Stimulated activated CD4-positive, alpha-beta T cell treated with anti-CD3 and anti-CD28 coated beads, Interleukin-12 subunit alpha, Interleukin-12 subunit beta, amount 100 ng/mL, for 48 hours (primary cell): ENCODE data around the gene CORO6.

ENCODE experiments used
- DNase-seq, 3 donors: peaks; one replicate each; pipeline ENCODE4 v3.0.0-alpha.2; 2020; ENCODE audit warnings: low read depth in 2 of 3, low spot score in 1 of 3

The CORO6 gene

GRCh38 chr17:29578626-29579485 is 43.9 kb downstream of the CORO6 start:
- no peak for DNase-seq

DNA sequence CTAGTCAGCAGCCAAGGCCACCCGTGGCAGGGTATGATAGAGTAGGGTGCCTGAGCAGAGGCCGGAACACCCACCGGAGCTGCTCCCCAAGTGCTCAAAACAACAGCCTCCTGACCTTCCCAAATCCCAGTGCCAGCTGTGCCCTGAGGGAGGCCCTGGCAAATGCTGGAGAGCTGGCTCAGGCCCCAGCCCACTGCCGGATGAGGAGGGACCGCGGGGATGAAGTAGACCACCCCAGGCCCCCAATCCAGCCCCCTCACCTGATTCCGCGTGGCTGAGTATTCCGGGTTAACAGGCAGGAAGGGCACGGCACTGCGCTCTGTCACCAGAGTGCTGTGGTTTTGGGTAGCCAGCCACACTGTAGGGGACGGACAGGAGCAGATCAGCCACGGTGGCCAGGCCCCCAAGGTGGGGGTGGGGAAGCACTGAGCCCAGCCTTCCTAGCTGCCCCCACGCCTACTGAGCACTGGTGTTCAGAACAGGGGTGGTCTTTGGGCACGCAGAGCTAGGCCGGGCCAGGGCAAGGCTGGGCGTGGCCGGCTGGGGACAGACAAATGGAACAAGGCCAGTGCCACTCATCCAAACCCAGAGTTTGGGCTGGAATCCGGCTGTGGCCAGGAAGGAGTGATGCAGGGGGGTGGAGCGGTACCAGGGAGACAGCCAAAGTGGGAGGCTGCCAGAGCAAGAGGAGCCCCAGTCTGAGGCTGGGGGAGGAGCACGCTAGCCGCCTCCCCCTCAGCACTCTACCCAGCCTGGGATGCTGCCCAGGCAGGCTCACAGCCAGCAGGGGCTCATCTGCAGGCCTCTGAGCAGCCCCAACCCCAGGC is 45.1 kb downstream of the CORO6 start:
- DNase-seq: no peak

DNA sequence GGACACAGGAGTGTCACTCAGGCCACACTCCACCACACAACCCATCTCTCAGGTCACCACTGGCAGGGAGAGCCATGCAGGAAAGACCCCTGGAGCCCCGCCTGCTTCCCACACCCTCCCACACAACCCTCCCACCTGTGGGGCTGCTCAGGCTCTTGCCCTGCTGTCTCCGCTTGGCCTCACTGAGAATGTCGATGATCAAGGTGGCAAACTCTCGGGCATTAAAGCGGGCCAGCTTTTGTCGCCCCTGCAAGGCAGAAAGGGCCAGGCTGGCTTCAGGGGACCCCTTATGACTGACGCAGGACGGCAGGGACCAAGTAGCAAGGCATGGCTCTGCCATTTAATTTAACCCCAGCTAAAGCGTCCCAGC is 45.7 kb downstream of the CORO6 start:
- no peak for DNase-seq

- no peak for DNase-seq
Measured at GRCh38 chr17:29576214-29577000, 46.3 kb downstream of the CORO6 start.

DNA sequence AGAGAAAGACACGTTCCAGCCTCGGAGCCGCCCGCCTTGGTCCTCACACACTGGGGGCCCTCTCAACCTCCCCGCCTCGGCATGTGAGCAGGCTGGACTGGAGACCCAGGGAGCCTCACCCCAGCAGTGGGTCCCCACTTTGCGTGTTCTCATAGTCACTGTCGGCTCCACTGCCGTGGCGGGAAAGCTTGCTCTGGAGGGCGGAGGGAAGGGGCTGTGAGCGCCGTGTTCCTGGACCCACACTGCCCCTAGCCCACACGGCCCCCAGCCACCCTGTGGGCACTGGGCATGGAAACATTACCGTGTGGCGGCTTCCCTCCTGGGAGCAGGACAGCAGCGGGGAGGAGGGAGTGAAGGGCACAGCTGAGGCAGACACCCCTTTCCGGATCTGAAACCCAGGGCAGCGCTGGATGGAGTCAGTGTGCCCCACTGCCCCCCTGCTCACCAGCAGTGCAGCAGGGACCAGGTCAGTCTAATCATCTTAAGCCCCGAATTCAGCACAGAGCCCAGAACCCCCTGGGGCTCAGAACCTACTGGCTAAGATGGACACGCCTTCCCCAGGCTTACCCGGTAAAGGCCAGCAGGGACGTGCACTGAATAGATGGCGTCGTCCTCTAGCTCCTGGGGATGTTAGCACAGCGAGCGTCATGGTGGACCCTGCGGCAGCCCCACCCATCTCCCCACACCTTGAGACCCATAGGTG is 47.0 kb downstream of the CORO6 start:
- DNase-seq: no peak

- no peak for DNase-seq
Measured at GRCh38 chr17:29574732-29575510, 47.8 kb downstream of the CORO6 start.

- DNase-seq: no peak
Measured at GRCh38 chr17:29573871-29574731, 48.6 kb downstream of the CORO6 start.

- DNase-seq: no peak
Measured at GRCh38 chr17:29573558-29573869, 49.2 kb downstream of the CORO6 start.

DNA sequence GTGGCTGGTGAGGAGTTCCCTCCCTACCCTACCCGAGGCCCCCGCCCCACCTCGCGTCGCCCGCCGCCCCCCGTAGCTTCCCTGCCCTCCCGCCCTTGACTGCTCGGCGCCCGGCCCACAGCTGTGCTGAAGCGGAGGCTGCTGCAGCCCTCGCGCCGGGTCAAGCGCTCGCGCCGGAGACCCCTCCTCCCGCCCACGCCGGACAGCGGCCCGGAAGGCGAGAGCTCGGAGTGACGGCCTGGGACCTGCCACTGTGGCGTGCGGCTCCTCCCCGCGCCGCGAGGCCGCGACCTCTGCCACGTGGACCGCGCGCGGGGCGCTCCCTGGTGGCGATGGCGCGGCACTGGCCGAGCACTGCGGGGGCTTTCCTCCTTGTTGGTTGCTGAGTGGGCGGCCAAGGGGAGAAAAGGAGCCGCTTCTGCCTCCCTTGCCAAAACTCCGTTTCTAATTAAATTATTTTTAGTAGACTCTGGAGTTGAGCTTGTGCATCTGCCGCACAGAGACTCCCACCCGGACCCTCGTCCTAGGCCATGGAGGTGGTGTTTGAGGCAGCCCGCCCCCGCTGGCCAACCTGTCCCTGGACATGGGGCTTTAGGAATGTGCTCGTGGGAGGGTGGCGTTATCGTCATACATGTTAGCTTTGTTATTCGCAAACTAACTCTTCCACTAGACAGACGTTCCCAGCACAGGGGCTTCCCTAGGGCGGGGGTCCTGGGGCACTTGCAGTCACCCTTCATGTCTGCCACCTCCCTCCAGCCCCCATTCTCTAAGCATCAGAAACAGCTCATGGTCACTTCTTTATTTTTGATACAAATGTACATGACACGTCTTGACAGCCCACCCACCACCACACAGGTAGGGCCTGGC is 49.8 kb downstream of the CORO6 start:
- DNase-seq: no peak

DNA sequence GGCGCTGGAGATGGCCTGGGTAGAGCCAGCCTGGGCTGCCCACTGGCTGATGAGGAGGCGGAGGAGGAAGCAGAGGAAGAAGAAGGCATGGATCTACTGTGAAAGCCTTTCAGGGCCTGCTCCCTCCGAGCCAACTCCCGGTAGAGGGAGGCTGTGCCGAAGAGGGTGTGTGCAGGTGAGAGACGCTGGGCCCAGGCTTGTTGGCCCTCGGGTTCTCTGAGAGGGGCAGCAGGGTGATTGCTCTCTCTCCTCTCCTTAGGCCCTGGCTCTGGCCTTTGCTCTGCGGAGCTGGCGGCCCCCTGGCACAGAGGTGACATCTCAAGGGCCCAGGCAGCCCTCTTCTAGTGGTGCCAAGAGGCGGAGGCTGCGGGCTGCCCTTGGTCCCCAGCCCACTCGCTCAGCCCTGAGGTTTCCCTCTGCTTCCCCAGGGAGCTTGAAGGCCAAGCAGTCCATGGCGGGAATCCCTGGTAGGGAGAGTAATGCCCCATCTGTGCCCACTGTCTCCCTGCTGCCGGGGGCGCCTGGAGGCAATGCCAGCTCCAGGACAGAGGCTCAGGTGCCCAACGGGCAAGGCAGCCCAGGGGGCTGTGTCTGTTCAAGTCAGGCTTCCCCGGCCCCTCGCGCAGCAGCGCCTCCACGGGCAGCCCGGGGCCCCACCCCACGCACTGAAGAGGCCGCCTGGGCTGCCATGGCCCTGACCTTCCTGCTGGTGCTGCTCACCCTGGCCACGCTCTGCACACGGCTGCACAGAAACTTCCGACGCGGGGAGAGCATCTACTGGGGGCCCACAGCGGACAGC is 50.6 kb downstream of the CORO6 start:
- DNase-seq: no peak

DNA sequence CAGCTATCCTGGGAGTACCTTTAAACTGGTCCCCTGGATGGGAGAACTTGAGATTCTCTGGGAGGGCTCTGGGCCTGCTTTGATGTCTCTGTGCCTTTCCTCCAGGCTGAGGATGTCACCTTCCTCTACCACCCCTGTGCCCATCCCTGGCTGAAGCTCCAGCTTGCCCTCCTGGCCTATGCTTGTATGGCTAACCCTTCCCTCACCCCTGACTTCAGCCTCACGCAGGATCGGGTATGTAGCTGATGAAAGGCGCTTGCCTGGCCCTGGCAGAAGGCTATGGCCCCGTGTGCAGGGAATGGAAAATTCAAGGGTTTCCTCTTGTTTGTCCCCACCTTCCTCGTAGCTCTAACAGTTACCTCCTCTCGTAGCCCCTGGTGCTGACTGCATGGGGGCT is 51.2 kb downstream of the CORO6 start:
- no peak for DNase-seq

GRCh38 chr17:29570521-29570920 is 52.2 kb downstream of the CORO6 start:
- no peak for DNase-seq

DNA sequence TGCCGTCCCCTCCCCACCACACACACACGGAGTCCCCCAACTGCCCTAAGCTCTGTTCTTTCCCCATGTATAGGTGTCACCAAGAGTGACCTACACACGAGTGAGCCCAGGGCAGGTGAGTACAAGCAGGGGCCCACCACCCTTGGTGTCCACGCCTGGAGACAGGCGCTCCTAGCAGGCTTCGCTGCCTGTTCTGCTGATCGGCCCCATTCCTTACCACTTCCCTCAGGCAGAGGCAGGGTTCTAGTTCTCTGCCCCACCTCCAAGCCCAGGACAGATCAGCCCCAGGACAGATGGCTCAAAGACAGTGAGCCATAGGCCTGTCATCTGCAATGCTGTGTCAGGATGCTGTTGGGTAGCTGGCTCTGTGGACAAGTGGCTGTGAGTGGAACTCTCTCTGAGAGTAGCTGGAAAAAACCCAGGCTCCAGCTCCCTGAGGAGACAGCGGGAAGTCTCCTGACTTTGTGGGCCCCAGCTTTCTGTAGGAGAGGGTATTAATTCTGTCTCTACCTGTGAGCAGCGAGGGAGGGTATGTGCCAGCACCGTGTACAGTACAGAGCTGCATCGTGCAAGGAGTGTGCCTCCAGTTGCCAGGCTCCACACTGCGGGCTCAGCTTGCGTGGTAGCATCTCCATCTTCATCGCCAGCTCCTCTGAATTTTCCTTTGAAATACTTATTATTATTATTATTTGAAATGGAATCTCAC is 53.3 kb downstream of the CORO6 start:
- DNase-seq: no peak

GRCh38 chr17:29568331-29569244 is 54.1 kb downstream of the CORO6 start, which contains the start of gene TP53I13:
Gene TP53I13 (plus strand): TSS chr17:29568701. CDS start chr17:29568759, 58 bp downstream.
- peak; percentile 71 to 89 (median 77) for DNase-seq

DNA sequence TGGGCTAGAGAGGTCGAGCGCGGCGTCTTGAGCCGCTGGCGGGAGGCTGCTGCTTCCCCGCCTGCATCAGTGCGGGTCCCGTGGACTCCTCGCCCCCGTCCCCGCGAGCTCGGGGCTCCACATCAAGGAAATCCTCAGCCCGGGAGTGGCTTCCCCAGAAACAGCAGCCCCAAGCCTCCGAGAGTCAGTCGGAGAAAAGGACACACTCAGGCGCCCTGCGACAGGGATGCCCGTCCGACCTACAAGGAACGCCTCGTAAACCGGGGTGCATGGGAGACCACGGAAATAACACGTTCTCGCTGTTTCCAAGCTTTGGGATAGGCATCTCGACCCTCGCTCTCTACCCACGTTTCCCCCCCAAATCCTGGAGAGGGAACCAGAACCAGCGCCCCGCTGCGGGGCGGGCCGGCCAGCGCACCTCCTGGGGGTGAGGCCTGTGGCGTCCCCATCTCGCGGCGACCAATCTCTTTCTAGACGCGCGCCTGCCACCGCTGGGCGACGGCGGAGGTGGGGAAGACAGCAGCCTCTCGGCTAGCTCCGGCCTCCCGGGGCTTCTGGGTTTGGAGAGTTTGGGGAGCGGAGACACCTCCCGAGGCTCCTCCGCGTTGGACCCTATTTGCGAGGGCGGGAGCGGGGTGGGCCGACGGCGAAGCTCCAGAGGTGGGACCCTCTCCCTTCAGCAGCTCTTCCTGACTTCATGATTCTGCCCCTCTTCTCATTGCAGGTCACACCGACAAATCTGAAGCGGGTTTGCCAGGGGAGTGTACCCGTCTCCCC is 55.0 kb downstream of the CORO6 start:
- peak in 2 of 3 donors; percentile 56 to 75 for DNase-seq
